Hematopoietic multipotent progenitor cell treated with erythropoietin and hydrocortisone succinate and interleukin-3 and kit ligand, for 15 days (in vitro differentiated cells): ENCODE measurements around the gene EDIL3.
A peak's percentile ranks its signal among the peaks of the same experiment; 100 is the strongest.

Experiments used
- DNase-seq: peaks from one replicate; pipeline ENCODE4 v3.0.0-alpha.2; 2015; ENCODE audit warnings: low spot score

The EDIL3 gene

DNA sequence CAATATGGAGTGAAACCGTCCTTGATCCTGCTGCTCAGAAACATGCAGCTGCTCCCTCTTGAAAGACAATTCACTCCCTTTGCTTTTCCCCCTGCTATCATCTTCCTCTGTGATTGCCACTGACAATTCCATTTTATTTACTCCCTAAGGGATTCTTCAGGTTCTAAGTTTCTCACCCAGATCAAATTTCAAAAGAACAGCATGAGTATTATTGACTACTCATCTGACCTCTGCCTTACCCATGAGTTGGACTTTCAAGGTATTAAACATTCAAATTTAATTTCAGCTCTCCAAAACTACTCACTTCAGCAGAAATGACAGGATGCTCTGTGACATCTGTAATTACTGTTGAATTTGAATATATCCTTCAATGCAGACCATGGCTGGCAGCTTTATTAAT, 427.5 kb downstream of the EDIL3 start:
- DNase-seq = no peak

DNA sequence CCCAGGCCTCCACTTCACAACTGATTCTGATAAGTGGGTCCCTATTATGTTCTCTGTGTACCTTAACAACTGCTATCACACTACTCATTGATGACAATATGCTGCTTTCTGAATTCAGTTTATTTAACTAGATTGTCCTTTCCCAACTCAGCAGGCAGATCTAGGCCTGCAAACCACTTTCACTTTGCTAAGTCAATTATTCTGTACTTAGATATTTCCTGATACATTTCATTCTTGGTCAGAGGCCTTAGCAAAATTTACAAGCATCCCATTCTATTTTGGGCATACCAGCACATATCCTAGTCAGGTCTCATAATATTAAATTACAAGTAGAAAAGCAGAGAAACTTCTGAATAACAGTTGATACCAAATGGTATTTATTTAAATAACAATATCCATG, 428.3 kb downstream of the EDIL3 start:
- DNase-seq = no peak

DNA sequence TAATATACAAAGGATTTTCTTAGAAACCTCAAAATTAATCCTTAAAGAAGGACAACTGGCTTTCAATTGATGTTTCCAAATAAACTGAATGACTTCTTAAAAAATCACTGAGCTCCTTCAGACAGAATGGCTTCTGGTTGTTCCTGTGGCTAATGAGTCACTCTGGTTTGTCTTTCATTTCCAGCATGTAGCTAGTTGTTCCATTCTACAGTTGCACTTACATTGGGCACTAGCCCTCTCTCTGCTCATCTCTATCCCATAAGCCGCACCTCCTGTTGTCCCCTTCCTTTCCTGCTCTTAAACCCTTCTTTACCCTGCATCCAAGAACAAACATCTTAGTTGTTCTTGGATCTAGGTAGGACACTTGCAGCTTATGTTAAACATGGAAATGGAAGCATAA, 428.8 kb downstream of the EDIL3 start:
- no peak for DNase-seq

DNA sequence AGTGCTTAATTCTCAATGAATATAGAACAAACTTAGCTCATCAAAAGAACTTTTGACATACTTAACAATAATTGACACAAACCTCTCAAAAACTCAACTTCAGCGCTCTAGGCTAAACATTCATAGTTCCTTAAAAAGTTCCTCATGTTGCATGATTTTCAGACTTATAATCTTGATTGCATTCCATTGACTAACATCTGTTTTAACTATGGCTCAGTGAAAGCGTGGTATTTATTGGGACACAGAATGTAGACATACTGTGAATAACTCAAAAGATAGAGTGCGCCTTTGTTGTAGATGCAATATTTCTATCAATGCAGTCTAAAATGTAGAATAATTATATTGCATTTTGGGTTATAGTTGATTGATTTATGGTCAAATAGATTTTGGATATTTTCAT, 436.9 kb downstream of the EDIL3 start:
- no peak for DNase-seq

DNA sequence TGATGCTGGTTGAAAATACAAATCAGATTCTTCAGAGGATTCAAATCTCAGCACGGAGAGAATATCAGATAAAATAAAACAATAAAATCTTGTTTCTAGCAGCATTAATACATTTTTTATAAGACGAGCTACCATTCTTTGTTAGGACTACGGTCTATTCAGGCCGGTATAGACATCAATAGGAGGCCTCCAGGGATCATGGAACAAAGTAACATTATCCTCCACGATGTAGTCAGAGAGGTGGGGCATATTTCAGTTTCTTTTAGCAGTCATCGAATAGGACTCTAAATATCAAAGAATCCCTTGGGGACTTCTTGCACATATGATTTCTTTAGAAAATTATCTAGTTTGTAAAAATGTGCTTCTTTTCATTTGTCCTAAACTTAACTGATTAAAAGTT, 438.2 kb downstream of the EDIL3 start:
- DNase-seq = no peak

DNA sequence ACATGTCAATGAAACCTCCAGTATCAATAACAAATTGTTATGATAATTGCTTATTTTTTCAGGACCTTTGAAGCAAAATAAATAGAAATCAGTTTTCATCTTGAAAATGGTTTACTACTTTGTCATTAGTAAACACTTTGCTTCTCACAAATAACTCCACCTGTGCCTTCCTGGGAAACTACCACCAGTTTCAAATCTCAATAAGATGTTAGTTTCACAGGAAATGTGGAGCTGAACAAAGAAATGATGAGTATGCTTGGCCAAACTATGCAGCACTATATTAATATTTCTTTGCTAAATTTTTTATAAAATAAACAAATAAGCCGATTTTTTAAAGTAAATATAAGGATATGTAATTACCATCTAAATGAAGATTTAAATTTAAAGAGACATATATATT, 442.5 kb downstream of the EDIL3 start:
- no peak for DNase-seq

DNA sequence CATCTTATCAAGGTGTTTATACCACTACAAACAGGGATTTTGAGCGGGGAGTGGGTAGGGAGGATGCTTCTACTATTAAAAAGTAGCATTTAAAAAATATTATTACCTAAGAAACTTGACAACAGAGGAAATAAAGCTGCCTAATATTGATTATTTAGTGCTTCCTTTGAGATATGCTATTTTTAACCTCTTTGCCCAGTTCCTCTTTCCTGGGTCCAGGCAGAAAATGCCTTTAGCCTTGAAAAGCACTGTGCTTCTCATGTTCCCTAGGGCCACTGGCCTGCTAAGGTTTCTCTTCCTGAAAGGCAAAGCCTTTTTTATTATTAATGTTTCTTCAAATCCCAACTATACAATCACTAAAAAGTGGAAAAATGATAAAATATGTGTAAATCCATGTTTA, 446.8 kb downstream of the EDIL3 start:
- no peak for DNase-seq

DNA sequence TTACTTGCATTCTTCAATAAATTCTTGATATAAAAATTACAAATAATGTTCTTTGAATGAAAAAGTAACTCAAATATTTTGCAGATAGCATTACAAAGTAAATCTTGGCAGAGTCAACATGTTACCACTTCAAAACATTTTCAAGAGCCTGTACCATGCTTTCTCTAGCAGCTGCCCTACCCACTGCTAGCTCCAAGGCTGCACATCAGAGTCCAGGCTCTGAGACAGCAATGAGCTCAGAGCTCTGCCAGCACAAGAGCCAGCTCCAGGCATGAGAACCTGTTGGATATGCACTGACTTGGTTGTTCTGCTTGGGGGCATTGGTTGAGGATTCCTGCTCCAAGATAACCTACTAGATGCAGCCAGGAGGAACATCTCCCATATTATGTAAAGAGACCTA, 452.7 kb downstream of the EDIL3 start:
- DNase-seq = no peak

DNA sequence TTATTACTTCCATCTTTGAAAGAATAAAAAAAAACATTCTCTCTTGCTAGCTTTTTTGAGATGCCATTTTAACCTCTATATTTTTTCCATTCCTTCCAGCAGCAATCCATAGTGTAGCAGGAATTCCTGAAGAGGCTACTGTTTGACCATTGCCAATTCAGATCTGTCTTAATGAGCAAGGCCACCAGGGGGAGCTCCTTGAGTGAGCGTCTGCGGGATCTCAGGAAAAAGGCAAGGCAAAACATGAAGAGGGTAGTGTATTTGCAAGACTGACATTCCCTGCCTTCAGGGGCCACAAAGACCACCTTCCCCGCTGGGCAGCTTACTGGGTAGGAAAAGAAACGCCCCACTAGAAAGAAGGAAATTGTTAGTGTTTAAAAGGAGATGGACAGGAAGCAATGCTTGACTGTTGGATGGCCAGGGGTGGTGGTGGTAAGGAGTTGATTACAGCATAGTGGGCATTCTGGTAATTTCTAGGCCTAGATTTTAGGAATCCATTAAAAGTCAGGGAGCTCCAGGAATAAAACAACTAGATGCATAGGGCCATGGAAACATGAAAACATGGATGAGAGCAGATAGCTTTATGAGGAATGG, 457.4 kb downstream of the EDIL3 start:
- DNase-seq = peak; percentile 13

DNA sequence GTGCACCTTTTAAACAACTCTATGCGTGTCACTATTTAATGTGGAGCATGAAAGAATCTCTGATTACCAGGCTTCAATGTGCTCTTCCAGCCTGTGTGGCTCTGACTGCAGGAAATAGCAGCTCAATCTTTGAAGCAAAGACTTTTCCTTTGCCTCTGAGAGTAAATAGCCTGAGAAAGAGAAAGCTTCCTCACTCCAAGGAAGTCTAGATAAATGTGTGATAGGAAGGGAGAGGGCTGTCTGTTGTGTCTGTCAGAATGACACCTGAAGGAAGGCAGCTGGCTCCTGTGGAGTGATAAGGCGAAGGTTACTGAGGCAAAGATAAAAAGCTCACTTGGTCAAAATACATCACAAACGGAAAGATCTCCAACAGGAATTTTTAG, 458.7 kb downstream of the EDIL3 start:
- DNase-seq = no peak

DNA sequence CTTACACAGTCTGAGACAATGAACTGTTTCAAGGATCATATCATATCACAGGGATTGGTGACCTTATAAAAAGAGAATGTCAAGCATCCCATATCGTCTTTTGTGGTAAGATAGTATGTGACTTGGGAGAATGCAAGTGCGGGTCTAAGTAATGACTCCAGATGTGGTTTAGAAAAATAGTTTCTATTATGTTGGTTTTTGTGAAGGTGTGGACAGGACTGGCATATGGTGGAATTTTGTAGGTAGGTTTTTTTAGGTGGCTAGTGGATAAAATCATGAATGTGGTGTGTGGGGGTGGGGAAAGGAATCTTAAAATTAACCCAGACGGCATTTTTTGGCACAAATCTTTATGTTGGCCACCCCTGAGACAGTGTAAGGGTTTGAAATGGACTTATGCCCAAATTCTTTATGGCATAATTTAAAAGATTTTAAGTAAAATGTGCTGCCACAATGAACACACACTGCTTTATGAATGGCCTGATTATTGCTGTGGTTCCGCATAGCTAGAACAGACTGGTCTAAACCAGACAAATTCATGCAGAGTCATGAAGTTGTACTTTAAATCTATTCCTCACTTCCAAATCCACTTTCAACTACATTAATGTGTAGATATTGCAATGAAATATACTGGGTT, 459.2 kb downstream of the EDIL3 start:
- no peak for DNase-seq

DNA sequence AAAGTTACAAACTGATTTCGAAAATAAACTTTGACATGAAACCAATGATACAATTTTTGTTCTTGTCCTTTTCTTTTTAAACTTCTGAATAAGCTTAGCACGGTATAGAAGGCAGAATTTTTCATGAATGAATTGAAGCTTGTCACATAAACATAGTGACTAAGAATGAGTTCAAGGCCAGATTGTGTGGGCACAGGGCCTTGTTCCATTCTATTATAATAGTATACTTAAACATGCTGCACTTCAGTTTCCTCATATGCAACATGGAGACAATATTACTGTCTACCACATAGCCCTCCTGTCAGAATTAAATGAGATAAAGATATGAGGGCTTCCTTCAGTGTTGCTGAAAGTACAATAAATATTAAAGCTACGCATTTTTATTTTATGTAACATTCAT, 459.8 kb downstream of the EDIL3 start:
- DNase-seq = no peak

DNA sequence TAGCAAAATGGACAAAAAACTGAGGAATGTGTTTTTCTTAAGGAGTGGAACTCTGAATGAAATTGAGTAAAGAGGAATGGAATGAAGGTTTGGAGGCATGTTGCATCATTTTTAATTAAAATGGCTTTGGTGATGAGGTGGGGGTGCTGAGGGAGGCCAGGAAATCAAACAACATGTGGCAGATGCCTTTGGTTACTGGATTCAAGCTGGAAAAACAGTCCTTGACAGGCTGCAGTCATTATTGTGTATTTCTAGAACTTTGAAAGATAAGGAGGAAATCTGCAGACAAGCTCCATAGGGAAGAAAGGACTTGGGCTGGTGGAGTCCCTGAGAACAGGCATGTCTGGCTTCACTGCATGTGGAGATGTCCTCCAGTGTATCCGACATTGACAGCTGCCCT, 460.5 kb downstream of the EDIL3 start:
- DNase-seq = no peak

DNA sequence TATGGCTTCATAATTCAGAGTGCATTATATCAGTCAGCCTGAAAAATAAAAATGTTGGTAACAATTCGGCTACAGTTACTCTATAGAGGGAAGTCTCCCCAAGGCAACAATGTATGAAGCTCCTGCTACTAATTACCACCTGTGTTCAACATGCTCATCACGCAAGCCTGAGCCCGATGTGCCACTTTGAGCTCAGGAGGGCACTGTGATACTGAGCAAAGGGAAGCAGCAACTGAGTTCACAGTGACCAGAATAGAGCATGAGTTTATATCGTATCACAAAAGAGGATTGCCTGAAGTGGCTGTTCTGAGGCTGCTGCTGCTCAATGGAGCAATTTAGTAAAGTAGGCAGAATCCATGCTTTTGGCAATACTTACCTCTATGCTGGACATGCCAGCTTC, 462.0 kb downstream of the EDIL3 start:
- DNase-seq = no peak

DNA sequence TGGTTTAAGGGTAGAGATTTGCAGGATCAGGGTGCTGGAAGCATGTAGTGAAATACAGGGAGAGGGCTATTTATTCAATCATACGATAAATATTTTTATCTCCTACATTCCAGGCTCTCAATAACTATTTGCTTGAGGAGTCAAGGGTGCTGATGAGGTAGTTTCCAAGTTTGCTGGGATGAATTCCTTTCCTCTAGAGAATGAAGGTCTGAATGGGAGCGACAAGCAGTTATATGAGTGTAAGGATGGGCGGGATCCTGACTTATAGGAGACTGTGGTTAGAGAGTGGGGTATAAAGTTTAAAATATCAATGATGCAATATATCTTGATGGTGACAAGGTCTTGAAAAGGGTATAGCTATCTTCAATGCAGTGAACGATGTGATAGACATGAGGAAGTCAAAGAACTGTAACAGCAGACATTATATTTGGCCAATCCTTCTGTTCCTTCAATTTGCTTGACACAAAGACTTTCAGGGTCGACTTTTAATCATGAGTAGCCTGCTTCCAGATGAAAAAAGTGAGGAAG, 462.9 kb downstream of the EDIL3 start:
- DNase-seq = no peak

DNA sequence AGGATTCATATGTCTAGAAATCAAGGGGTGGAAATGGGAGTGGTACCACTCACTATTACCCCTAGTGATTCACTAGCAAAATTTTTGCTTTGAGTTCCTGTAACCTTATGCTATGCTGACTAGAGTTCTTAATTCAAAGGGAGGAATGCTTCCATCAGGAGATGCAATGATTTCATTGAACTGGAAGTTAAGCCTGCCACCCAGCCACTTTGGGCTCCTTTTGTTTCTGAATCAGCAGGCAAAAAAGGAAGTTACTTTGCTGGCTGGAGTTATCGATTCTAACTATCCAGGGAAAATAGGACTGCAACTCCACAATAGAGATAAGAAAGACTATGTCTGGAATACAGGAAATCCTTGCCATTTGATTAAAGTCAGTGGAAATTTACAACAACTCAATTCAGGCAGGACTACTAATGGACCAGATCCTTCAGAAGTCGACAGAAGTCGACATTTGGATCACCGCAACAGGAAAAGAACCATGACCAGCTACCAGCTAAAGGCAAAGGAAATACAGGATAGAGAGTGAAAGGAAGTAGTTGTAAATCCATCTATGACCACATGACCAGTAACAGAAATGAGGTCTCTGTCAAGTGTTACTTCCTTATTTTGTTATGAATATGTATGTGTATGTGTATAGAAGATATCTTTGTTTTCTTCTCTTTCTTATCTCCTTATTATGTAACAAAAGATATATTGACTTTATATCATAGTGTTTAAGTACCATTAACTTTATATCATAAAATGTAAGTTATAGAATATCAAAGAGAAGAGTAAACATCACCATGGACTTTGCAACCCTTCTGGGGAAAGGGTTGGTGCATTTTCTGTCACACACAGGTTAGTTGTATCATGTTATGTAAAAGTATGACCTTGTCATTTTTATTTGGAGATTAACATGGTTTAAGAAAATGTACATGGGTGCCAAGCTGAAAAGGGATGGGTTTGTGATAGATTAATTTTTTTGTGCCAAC, 465.3 kb downstream of the EDIL3 start:
- DNase-seq = no peak

DNA sequence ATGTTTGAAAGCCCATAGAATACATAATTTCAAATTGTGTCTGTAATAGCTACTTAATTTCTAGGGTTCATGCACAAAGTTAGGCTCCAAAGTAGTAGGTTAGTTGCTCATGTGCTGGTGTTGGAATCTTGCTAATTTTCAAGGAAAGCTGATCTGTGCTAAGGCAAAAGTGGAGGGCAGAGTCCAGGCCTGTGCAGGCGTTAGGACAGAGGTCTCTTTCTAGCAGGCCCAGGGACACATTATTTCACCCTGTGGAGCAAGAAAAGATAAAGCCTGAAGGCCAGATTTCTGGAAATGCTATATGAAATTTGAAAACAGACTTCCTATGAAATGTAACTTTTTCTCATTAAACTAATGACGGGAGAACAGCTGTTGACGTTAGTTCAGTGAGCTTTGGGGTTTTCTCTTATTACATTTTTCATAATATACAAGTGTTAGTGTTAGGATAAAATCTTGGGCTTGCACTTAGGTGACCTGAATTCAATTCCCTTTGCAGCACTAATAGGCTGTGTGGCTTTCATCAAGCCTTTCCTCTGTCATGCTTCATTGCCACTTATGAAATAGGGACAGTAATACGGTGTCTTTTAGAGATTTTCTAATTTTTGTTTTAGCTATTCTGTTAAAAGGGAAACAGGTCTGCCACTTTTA, 467.3 kb downstream of the EDIL3 start:
- DNase-seq = no peak

DNA sequence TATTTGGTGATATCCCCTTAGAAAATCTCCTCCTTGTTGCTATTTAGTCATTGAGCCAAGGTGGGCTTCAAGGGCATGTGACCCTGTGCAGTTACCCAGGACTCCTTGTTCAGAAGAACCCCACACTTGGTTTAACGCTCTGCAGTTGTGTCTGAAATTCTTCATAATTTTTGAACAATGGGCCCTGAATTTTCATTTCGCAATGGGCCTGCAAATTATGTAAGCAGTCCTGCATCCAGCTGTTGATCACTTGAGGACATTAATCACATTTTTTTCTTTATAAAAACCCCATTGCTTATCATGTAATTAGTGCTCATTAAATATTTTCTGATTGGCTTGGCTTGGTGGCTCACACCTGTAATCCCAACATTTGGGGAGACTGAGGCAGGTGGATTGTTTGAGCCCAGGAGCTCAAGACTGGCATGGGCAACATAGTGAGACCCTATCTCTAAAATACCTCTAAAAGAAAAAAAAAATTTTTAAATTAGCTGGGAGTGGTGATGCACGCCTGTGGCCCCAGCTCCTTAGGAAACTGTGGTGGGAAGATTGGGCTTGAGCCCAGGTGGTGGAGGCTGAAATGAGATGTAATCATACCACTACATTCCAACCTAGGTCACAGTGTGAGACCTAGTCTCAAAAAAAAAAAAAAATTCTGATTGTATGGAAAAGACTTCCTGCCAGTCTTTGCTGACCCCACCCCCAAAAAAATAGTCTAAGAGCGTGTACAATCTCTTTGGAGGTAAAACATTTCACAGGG, 469.8 kb downstream of the EDIL3 start:
- DNase-seq = no peak

DNA sequence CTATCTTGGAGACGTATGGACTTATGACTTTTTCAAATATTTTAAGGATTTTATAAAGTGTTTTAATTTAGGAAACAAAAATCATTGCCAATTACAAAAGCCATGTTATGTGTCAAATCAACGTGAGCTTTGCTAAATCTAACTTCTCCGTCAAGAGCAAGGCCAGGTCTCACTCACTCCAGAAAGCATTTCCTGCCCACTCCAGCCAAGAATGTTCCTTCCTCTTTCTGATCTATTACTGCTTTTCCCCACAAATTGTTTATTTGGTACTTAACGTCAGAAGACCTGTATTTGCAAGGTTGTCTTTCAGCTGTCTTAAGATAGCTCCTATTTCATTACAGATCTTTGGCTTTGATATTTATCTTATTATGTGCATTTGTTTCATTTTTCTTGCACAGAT, 470.5 kb downstream of the EDIL3 start:
- no peak for DNase-seq

DNA sequence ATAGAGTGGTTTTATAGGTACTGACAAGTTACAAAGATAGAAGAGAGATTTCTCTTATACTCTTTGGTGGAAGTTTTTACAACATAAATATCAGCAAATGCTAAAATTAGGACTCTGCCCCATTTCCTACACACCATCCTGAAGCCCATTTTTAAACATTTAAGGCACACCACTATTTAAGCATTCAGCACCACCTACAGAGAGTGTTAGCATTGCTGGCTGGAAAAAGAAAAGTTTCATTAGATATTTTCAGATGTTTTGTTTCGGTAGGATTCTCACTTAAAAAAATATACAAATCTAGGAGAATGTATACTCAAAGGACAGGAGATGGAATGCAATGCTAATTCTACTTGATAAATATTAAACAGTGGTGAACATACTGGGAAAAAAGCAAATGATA, 471.1 kb downstream of the EDIL3 start:
- no peak for DNase-seq

DNA sequence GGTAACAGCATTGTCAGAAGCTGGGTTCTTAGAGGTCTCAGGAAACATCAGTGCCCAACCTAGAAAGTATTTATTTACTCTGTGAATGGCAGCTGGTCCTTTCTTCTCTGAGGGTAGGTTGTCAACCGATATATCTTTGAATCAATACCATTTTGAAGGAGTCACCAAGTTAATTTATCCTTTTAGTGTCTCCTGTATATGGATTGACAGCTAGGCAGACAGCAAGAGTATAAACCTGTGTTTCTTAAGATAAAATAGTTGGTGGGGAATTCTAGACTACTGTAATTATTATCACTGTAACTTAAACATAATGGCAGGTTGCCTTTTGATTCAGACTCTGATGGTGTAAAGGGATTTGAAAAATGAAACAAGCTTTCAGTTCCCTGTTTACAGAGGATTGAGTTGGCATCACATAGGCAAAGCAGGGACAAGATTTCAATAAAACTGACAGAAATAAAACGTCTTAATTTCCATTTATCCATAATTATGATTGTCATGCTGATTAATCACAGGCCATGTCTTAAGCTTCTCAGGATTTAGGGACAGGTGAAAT, 473.2 kb downstream of the EDIL3 start:
- no peak for DNase-seq
